ENCODE data around the gene IGF2BP3.

IGF2BP3 gene

GRCh38 chr7:23385140-23385539 lies 85.2 kb downstream of the IGF2BP3 start:
- Mint-ChIP-seq H3K4me3 (no peak overlapping the region), H3K4me1 (peaks cover 6% of the 10 kb centered on the region), H3K27me3 (ENCODE audit: low read depth, poor library complexity) (peaks cover 2% of the 10 kb centered on the region), H3K9me3 (no peaks in the 10 kb centered on the region), H3K27ac (peak overlapping the region; percentile 86), H3K36me3 (ENCODE audit: low read depth) (peaks cover 87% of the 10 kb centered on the region)
- DNase-seq, result no peak
- no peak for TF ChIP-seq CTCF (IDR thresholded peaks at IDR 0.05)

DNA sequence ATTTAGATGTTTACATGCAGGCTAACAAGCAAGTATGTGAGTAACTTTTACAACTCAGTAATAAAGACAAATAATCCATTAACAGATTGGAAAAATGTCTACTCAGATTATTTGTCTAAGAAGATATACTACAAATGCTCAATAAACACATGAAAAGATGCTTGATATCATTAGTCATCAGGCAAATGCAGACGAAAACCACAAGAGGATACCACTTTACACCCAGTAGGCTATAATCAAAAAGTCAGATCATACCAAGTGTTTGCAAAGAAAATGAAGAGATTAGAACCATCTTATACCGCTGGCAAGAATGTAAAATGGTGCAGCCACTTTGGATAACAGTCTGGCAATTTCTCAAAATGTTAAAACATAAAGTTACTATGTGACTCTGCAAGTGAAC lies 87.1 kb downstream of the IGF2BP3 start:
- H3K9me3 Mint-ChIP-seq, result no peaks in the 10 kb centered on the region
- peaks cover 86% of the 10 kb centered on the region for H3K36me3 Mint-ChIP-seq (ENCODE audit: low read depth)
- H3K4me3 Mint-ChIP-seq, result no peak overlapping the region
- H3K27ac Mint-ChIP-seq, result no peak overlapping the region
- DNase-seq, result no peak
- TF ChIP-seq CTCF (IDR thresholded peaks at IDR 0.05), result no peak
- no peaks in the 10 kb centered on the region for H3K4me1 Mint-ChIP-seq
- H3K27me3 Mint-ChIP-seq (ENCODE audit: low read depth, poor library complexity), result peaks cover 2% of the 10 kb centered on the region

DNA sequence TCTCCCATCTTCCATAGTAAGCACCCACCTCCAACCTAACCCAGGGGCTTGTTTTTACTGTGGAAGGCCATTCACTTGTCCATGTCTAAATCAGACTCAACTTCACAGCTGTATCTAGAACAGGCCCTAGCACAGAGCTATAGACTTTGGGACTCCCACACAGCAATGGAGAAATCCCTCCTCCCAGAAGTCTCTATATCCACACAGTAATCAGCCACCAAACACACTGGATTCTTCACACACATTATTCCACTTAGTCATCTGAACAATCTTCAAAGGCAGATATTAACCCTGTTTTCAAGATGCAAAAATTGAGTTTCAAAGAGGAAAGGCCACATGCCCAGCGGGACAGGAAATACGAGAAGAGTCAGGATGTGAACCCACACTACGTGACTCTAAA lies 89.3 kb downstream of the IGF2BP3 start:
- Mint-ChIP-seq H3K4me3 (no peak overlapping the region), H3K36me3 (ENCODE audit: low read depth) (peaks cover 85% of the 10 kb centered on the region), H3K4me1 (peaks cover 9% of the 10 kb centered on the region), H3K27me3 (ENCODE audit: low read depth, poor library complexity) (peaks cover 2% of the 10 kb centered on the region), H3K27ac (peak overlapping the region; percentile 96), H3K9me3 (no peaks in the 10 kb centered on the region)
- no peak for TF ChIP-seq CTCF (IDR thresholded peaks at IDR 0.05)
- DNase-seq, result no peak

DNA sequence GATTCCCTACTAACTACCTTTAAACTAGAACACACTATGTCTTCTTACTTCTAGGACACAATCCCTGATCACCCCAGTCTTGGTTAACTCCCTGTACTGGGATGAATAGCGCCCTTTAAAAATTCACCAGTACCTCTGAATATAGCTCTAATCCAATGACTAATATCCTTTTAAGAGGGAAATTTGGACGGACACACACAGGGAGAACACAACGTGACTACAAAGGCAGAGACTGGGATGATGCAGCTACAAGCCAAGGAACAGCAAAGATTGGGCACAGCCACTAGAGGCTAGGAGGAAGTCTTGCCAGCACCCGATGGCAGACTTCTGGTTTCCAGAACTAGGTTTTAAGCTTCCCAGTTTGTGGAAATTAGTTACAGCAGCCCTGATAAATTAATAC lies 89.7 kb downstream of the IGF2BP3 start:
- Mint-ChIP-seq H3K27ac (peak overlapping the region; percentile 8), H3K36me3 (ENCODE audit: low read depth) (peaks cover 84% of the 10 kb centered on the region), H3K4me3 (no peak overlapping the region), H3K9me3 (no peaks in the 10 kb centered on the region), H3K27me3 (ENCODE audit: low read depth, poor library complexity) (peaks cover 2% of the 10 kb centered on the region), H3K4me1 (peaks cover 13% of the 10 kb centered on the region)
- no peak for DNase-seq
- no peak for TF ChIP-seq CTCF (IDR thresholded peaks at IDR 0.05)

DNA sequence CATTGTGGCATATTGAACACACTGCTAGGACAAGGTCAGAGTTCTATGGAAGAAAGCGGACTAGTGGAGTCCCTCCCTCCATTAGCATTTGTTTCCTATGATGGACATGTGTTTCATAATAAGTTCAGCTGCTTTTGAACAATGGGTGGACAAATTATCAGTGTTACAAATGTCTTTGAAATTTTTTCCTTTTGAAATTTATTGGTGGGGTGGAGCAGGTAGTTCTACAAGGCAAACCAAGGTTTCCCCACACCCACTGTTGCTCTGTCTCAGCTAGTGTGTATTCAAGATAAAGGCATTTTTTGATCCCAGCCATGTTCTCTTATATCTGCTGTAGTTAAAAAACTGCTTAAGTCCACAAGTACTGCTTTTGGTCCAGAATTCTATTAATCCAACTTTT lies 91.3 kb downstream of the IGF2BP3 start:
- no peak overlapping the region for H3K4me3 Mint-ChIP-seq
- H3K4me1 Mint-ChIP-seq, result peaks cover 28% of the 10 kb centered on the region
- no peaks in the 10 kb centered on the region for H3K9me3 Mint-ChIP-seq
- no peak for TF ChIP-seq CTCF (IDR thresholded peaks at IDR 0.05)
- no peak for DNase-seq
- no peak overlapping the region for H3K27ac Mint-ChIP-seq
- peaks cover 69% of the 10 kb centered on the region for H3K36me3 Mint-ChIP-seq (ENCODE audit: low read depth)
- H3K27me3 Mint-ChIP-seq (ENCODE audit: low read depth, poor library complexity), result peaks cover 2% of the 10 kb centered on the region

DNA sequence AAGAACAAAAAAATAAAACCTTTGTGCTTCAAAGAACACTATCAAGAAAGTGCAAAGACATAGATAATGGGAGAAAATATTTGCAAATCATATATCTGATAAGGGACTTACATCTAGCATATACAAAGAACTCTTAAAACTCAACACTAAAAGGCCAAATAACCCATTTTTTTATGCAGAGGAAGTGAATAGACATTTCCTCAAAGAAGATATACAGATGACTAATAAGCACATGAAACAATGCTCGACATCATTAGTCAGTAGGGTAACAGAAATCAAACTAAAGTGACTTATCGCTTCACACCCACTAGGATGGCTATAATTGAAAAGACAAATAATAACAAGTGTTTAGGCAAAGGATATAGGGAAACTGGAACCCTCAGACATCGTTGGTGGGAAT lies 93.2 kb downstream of the IGF2BP3 start:
- Mint-ChIP-seq H3K4me3 (no peak overlapping the region), H3K27me3 (ENCODE audit: low read depth, poor library complexity) (peaks cover 2% of the 10 kb centered on the region), H3K9me3 (no peaks in the 10 kb centered on the region), H3K27ac (no peak overlapping the region), H3K4me1 (peaks cover 47% of the 10 kb centered on the region), H3K36me3 (ENCODE audit: low read depth) (peaks cover 52% of the 10 kb centered on the region)
- no peak for DNase-seq
- TF ChIP-seq CTCF (IDR thresholded peaks at IDR 0.05), result no peak

All from nephron progenitor cell (in vitro differentiated cells).